Tibial nerve (tissue), 3 donors: ENCODE measurements around the gene FLNA.
"Not testable (repeated sequence)": the region's sequence is repeated elsewhere in the genome, so short reads cannot be mapped to it uniquely, and the experiment has no call there.

Experiments used
- POLR2A ChIP-seq, 2 donors: fragments of 450-650 bp; IDR thresholded peaks; one replicate each; pipeline ENCODE4 v1.6.1; 2017; ENCODE audit warnings: antibody characterized with exemption in 2 of 2, mild to moderate bottlenecking in 2 of 2, moderate library complexity in 2 of 2
- TF ChIP-seq, protein P1 (sequence below), 5 experiments: fragments of 200-600 bp in 3 of 5; fragments of 450-650 bp in 2 of 5; sonication (generic) in 3 of 5; IDR thresholded peaks; one replicate each; pipeline ENCODE4 v1.5.1; 2016 to 2019; ENCODE audit warnings: antibody characterized with exemption in 5 of 5, mild to moderate bottlenecking in 3 of 5, moderate library complexity in 2 of 5

DNA sequence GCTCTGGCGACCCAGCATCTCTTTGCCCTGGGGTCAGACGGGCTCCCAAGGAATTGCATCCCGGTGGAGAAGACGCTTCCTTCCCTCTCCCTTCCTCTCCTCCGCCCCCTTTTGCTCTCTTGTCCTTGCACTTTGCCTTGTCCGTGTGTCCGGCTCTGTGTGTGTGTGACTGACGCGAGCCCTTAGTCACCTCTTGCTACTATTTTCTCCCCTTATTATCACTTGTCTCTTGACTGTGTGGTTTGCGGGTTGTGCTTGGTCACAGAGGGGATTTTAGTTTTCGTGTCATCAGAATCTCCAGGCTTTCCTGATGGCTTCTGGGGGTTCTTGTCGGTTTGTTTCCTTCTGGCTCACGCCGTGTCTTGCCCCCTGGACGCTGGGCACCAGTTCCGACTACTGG lies 31.4 kb downstream of the FLNA start:
- TF ChIP-seq, protein P1, sequence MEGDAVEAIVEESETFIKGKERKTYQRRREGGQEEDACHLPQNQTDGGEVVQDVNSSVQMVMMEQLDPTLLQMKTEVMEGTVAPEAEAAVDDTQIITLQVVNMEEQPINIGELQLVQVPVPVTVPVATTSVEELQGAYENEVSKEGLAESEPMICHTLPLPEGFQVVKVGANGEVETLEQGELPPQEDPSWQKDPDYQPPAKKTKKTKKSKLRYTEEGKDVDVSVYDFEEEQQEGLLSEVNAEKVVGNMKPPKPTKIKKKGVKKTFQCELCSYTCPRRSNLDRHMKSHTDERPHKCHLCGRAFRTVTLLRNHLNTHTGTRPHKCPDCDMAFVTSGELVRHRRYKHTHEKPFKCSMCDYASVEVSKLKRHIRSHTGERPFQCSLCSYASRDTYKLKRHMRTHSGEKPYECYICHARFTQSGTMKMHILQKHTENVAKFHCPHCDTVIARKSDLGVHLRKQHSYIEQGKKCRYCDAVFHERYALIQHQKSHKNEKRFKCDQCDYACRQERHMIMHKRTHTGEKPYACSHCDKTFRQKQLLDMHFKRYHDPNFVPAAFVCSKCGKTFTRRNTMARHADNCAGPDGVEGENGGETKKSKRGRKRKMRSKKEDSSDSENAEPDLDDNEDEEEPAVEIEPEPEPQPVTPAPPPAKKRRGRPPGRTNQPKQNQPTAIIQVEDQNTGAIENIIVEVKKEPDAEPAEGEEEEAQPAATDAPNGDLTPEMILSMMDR (IDR thresholded peaks at IDR 0.05): not testable (repeated sequence)
- TF ChIP-seq POLR2A (IDR thresholded peaks at IDR 0.05): not testable (repeated sequence)
